IPS-18a (cell line): Measurements from ENCODE around the gene NLN.
"Not testable (repeated sequence)": the region's sequence is repeated elsewhere in the genome, so short reads cannot be mapped to it uniquely, and the experiment has no call there.

Experiments used
- H3K27ac ChIP-seq: one replicate; pipeline ENCODE4 v1.5.1; 2013; ENCODE audit warnings: low read length
- H3K27me3 ChIP-seq: one replicate; pipeline ENCODE4 v1.6.1; 2013; ENCODE audit warnings: mild to moderate bottlenecking, low read length; ENCODE audit not compliant: control insufficient read depth, insufficient read depth
- H3K36me3 ChIP-seq: one replicate; pipeline ENCODE4 v1.6.1; 2013; ENCODE audit warnings: low read depth, low read length; ENCODE audit not compliant: control insufficient read depth
- H3K4me1 ChIP-seq: one replicate; pipeline ENCODE4 v1.6.1; 2013; ENCODE audit warnings: low read depth, low read length; ENCODE audit not compliant: control insufficient read depth
- H3K4me3 ChIP-seq: one replicate; pipeline ENCODE4 v1.5.1; 2013; ENCODE audit warnings: low read length
- H3K9ac ChIP-seq: one replicate; pipeline ENCODE4 v1.6.1; 2013; ENCODE audit warnings: mild to moderate bottlenecking, low read length, moderate library complexity
- H3K9me3 ChIP-seq: one replicate; pipeline ENCODE4 v1.6.1; 2013; ENCODE audit warnings: low read depth, low read length; ENCODE audit not compliant: control insufficient read depth

NLN gene

GRCh38 chr5:65758546-65759144 lies 36.6 kb downstream of the NLN start:
- Histone ChIP-seq H3K9me3 (no peaks in the 10 kb centered on the region), H3K9ac (no peak overlapping the region), H3K4me3 (no peak overlapping the region), H3K36me3 (peaks cover 43% of the 10 kb centered on the region), H3K27ac (no peak overlapping the region), H3K4me1 (no peaks in the 10 kb centered on the region), H3K27me3 (no peaks in the 10 kb centered on the region)

- Histone ChIP-seq H3K9ac (no peak overlapping the region), H3K36me3 (peaks cover 40% of the 10 kb centered on the region), H3K9me3 (no peaks in the 10 kb centered on the region), H3K27ac (no peak overlapping the region), H3K4me1 (no peaks in the 10 kb centered on the region), H3K4me3 (no peak overlapping the region), H3K27me3 (no peaks in the 10 kb centered on the region)
Observed at GRCh38 chr5:65760504-65761275, 38.7 kb downstream of the NLN start.

GRCh38 chr5:65762234-65762633 lies 40.2 kb downstream of the NLN start:
- Histone ChIP-seq H3K9ac (no peak overlapping the region), H3K27ac (no peak overlapping the region), H3K4me3 (no peak overlapping the region), H3K27me3 (no peaks in the 10 kb centered on the region), H3K4me1 (no peaks in the 10 kb centered on the region), H3K36me3 (peaks cover 49% of the 10 kb centered on the region), H3K9me3 (no peaks in the 10 kb centered on the region)

GRCh38 chr5:65765582-65765981 lies 43.6 kb downstream of the NLN start:
- Histone ChIP-seq H3K27ac (no peak overlapping the region), H3K9ac (no peak overlapping the region), H3K36me3 (peaks cover 32% of the 10 kb centered on the region), H3K9me3 (no peaks in the 10 kb centered on the region), H3K4me1 (no peaks in the 10 kb centered on the region), H3K4me3 (no peak overlapping the region), H3K27me3 (no peaks in the 10 kb centered on the region)

- H3K27me3 ChIP-seq, result no peaks in the 10 kb centered on the region
- no peak overlapping the region for H3K9ac ChIP-seq
- no peak overlapping the region for H3K27ac ChIP-seq
- H3K9me3 ChIP-seq, result no peaks in the 10 kb centered on the region
- H3K36me3 ChIP-seq, result peaks cover 32% of the 10 kb centered on the region
- no peak overlapping the region for H3K4me3 ChIP-seq
- no peaks in the 10 kb centered on the region for H3K4me1 ChIP-seq
Observed at GRCh38 chr5:65766175-65766574, 44.2 kb downstream of the NLN start.

DNA sequence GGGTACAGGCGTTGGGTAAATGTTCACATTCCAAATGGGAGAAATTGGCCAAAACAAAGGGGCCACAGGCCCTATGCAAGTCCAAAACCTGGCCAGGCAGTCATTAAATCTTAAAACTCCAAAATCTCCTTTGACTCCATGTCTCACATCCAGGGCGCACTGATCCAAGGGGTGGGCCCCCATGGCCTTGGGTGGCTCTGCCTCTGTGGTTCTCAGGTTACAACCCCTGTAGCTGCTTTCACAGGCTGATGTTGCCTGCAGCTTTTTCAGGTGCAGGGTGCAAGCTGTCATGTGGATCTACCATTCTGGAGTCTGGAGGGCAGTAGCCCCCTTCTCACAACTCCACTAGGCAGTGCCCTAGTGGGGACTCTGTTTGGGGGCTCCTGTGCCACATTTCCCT lies 44.8 kb downstream of the NLN start:
- H3K27me3 ChIP-seq, result no peaks in the 10 kb centered on the region
- peaks cover 30% of the 10 kb centered on the region for H3K36me3 ChIP-seq
- no peak overlapping the region for H3K9ac ChIP-seq
- no peak overlapping the region for H3K27ac ChIP-seq
- H3K4me1 ChIP-seq, result no peaks in the 10 kb centered on the region
- H3K9me3 ChIP-seq, result no peaks in the 10 kb centered on the region
- H3K4me3 ChIP-seq, result no peak overlapping the region

DNA sequence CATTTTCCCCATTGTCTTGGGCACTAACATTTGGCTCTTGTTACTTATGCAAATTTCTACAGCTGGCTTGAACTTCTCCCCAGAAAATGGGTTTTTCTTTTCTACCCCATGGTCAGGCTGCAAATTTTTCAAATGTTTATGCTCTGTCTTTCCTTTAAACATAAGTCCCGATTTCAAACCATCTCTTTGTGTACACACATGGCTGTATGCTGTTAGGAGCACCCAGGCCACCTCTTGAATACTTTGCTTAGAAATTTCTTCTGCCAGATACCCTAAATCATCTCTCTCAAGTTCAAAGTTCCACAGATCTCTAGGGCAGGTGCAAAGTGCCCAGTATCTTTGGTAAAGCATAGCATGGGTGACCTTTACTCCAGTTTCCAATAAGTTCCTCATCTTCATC lies 45.6 kb downstream of the NLN start:
- Histone ChIP-seq H3K27me3 (no peaks in the 10 kb centered on the region), H3K4me3 (no peak overlapping the region), H3K9me3 (no peaks in the 10 kb centered on the region), H3K9ac (no peak overlapping the region), H3K27ac (no peak overlapping the region), H3K4me1 (no peaks in the 10 kb centered on the region), H3K36me3 (peaks cover 25% of the 10 kb centered on the region)

DNA sequence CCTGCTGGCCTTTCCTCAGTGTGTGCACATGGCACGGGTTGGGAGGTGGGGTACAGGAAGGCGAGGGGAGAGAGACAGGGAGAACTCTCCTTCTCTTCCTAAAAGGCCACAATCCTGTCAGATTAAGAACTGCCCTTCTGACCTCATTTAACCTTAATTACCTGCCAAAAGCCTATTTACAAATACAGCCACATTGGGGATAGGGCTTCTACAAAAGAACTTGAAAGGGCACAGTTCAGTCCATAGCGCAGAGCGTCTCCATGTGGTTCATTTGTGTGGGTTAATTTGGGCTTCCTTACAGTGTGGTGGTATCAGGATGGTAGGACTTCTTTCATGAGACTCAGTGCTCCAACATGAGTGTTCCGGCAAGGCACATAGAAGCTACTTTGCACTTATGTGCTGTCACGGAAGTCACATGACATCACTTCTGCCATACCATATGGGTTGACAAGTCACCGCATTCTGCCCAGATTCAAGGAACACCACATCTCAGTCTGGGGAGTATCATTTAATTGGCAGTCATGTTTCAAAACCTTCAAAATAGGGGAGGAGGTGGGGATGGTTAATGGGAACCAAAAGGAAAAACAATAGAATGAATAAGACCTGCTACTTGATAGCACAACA lies 46.8 kb downstream of the NLN start:
- Histone ChIP-seq H3K9me3 (no peaks in the 10 kb centered on the region), H3K36me3 (peaks cover 15% of the 10 kb centered on the region), H3K9ac (no peak overlapping the region), H3K4me3 (no peak overlapping the region), H3K4me1 (no peaks in the 10 kb centered on the region), H3K27me3 (no peaks in the 10 kb centered on the region), H3K27ac (no peak overlapping the region)

DNA sequence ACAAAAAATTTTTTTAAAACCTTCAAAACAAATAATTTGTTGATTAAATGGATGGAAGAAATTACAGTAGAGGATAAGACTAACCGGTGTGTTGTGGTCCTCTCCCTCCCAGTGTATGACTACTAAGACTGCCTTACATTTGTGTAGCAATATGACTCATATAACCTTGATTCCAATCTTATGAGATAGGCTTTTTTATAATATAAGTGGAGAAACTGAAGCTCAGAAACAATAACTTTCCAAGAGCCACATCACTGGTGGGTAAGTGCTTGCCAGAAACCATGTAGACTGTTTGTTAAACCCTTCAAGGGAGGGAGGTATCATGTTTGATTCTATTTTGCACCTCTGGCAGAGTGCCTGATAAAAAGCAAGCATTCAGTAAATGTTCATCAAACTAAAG lies 47.5 kb downstream of the NLN start:
- Histone ChIP-seq H3K9ac (no peak overlapping the region), H3K4me1 (no peaks in the 10 kb centered on the region), H3K27me3 (no peaks in the 10 kb centered on the region), H3K27ac (no peak overlapping the region), H3K36me3 (peaks cover 18% of the 10 kb centered on the region), H3K9me3 (no peaks in the 10 kb centered on the region), H3K4me3 (no peak overlapping the region)

GRCh38 chr5:65771266-65771665 lies 49.3 kb downstream of the NLN start:
- no peak overlapping the region for H3K9ac ChIP-seq
- peaks cover 19% of the 10 kb centered on the region for H3K36me3 ChIP-seq
- H3K9me3 ChIP-seq, result no peaks in the 10 kb centered on the region
- H3K4me1 ChIP-seq, result no peaks in the 10 kb centered on the region
- no peak overlapping the region for H3K27ac ChIP-seq
- H3K4me3 ChIP-seq, result no peak overlapping the region
- H3K27me3 ChIP-seq, result no peaks in the 10 kb centered on the region

DNA sequence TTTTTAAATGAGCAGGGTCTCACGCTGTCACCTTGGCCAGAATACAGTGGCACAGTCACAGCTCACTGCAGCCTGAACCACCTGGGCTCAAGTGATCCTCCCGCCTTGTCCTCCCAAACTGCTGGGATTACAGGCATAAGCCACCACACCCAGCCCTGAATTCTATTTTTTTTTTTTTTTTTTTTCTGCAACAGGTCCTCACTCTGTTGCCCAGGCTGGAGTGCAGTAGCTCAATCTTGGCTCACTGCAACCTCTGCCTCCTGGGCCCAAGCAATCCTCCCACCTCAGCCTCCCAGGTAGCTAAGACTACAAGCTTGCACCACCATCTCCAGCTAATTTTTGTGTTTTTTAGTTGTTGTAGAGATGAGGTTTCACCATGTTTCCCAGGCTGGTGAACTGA lies 51.0 kb downstream of the NLN start:
- not testable (repeated sequence) for H3K4me3 ChIP-seq, H3K9me3 ChIP-seq, H3K27me3 ChIP-seq, H3K4me1 ChIP-seq, H3K27ac ChIP-seq, H3K9ac ChIP-seq
- H3K36me3 ChIP-seq, result peaks cover 28% of the 10 kb centered on the region

DNA sequence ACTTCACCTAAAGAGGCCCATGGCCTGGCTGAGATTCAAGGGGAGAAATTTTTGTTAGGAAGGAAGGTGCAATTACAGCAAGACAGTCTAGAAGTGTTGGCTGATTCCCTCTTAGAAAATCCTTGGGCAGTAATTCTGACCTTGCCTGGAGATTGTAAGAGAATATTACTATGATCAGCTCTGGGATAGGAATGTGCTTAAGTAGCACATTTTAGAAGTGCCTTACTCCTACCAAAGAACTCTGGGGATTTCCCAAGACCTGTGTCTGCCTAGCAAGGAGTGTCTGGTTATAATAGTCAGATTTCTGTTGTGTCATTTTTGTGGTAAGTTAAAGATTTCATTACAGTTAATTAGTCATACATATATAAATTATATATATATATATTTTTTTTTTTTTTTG lies 52.3 kb downstream of the NLN start:
- H3K36me3 ChIP-seq, result peaks cover 35% of the 10 kb centered on the region
- H3K27me3 ChIP-seq, result no peaks in the 10 kb centered on the region
- H3K9ac ChIP-seq, result no peak overlapping the region
- H3K4me1 ChIP-seq, result no peaks in the 10 kb centered on the region
- H3K9me3 ChIP-seq, result no peaks in the 10 kb centered on the region
- no peak overlapping the region for H3K4me3 ChIP-seq
- no peak overlapping the region for H3K27ac ChIP-seq
